Suppressor macrophage (primary cell): ENCODE data around the gene BSG.

Source experiments
- DNase-seq, 4 experiments: peaks; one replicate each; pipeline ENCODE4 v3.0.0-alpha.2; 2020 to 2022

BSG gene

DNA sequence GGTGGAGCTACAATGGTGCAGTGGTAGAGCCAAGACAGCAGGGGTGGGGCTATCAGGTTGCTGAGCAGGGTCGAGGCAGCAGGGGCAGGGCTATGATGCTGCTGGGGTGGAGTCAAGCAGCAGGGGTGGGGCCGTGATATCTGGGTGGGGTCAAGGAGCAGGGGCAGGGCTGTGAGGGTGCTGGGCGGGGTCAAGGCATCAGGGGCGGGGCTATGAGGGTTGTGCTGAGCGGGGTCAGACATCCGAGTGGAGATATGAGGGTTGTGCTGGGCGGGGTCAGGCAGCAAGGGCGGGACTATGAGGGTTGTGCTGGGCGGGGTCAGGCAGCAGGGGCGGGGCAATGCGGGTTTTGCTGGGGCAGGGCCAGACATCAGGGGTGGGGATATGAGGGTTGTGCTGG is 32.0 kb downstream of the BSG start:
- DNase-seq = peak in 2 of 4 experiments; percentile 12 to 27

DNA sequence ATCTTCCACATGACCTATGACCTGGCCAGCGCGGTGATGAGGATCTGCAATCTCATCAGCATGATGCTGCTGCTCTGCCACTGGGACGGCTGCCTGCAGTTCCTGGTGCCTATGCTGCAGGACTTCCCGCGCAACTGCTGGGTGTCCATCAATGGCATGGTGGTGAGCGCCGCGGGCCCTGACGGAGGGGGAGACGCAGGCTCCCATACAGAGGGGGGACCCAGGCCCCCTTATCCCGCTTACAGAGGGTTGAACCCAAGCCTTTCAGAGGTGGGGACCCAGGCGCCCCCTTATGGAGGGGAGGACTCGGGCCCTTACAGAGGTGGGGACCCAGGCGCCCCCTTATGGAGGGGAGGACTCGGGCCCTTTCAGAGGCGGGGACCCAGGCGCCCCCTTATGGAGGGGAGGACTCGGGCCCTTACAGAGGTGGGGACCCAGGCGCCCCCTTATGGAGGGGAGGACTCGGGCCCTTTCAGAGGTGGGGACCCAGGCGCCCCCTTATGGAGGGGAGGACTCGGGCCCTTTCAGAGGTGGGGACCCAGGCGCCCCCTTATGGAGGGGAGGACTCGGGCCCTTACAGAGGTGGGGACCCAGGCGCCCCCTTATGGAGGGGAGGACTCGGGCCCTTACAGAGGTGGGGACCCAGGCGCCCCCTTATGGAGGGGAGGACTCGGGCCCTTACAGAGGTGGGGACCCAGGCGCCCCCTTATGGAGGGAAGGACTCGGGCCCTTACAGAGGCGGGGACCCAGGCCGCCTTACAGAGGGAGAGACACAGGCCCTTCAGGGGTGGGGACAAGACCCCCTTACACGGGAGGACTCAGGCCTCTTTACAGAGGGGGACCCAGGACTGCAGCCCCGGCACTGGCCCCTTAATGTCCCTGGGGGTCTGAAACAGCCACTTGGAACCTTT is 32.9 kb downstream of the BSG start:
- peak in 1 of 4 experiments; percentile 16 for DNase-seq

DNA sequence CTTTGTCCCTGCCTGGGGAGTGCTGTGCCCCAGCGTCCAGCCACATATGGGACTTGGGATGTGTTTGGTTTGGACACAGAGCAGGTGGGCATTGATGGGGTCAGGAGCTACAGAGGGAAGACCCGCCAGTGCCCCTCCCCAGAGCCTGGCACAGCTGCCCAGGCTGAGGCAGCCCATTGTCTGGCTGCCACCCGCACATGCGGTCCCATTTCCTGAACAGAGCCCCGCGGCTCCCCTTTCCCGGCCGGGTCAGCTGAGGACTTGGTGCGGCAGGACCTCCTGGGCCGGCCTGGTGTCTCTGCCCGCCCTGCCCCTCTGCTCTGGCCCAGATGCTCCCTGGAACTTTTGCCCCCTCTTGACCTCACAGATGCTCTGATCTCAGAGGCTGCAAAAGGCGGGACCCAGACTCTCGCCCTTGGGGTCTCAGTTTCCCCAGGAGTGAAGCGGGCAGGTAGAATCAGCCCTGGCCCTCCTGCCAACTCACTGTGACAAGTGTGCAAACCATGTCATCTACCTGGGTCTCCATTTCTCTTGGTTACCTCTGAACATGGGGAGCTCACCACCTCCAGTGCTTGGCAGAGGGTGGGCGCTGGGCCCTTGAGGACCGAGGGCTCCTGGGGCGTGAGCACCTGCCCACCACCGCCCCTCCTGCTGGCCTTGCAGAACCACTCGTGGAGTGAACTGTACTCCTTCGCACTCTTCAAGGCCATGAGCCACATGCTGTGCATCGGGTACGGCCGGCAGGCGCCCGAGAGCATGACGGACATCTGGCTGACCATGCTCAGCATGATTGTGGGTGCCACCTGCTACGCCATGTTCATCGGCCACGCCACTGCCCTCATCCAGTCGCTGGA is 35.1 kb downstream of the BSG start:
- no peak for DNase-seq

GRCh38 chr19:608155-609003 is 36.0 kb downstream of the BSG start:
- no peak for DNase-seq

- DNase-seq = peak; percentile 72 to 88 (median 80)
These were observed 36.6 kb downstream of the BSG start for GRCh38 chr19:609004-609346.

GRCh38 chr19:610071-610800 is 37.8 kb downstream of the BSG start:
- no peak for DNase-seq

DNA sequence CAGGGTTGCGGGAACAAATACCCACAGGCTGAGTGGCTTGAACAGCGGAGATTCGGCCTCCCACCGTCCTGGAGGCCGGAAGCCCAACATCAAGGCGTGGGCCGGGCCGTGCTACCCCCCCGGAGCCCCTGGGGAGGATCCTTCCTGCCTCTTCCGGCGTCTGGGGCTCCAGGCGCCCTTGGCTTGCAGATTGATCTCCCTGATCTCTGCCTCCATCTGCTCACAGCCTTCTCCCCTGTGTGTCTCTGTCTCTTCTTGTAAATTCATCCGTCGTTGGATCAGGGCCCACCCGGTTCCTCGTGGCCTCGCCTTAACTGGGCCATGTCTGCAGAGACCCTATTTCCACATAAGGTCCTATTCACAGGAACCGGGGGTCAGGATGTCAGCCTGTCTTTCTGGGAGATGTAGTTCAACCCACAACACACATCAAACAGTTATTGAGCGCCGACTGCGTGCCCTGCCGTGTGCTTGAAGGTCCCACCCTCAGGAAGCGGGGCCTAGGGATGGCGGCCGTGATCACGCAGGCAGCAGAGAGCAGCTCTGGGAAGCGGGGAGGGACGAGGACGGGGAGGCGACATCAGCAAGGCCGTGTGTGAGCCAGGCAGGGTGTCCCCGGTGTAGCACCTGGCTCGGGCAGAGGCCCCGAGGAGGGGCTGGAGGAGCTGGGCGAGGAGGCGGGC is 38.5 kb downstream of the BSG start:
- peak in 3 of 4 experiments; percentile 29 to 59 (median 52) for DNase-seq

DNA sequence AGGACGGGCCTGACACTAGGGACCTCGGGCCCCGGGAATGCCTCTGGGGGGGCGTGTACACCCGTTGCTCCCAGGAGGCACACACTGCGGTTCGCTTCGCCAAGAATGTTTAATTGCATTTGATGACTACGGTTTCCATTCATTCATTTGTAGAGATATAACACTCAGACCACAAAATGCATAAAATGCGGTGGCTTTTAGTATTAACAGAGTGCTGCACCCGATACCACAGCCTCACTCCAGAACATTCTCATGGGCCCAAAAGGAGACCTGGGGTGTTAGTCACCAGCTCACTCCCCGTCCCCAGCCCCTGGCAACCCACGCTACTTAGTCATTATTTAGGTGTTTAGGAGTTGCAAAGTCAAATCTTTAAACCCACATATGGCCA is 39.1 kb downstream of the BSG start:
- no peak for DNase-seq

- DNase-seq = no peak
These were observed 40.5 kb downstream of the BSG start for GRCh38 chr19:612941-613340.

DNA sequence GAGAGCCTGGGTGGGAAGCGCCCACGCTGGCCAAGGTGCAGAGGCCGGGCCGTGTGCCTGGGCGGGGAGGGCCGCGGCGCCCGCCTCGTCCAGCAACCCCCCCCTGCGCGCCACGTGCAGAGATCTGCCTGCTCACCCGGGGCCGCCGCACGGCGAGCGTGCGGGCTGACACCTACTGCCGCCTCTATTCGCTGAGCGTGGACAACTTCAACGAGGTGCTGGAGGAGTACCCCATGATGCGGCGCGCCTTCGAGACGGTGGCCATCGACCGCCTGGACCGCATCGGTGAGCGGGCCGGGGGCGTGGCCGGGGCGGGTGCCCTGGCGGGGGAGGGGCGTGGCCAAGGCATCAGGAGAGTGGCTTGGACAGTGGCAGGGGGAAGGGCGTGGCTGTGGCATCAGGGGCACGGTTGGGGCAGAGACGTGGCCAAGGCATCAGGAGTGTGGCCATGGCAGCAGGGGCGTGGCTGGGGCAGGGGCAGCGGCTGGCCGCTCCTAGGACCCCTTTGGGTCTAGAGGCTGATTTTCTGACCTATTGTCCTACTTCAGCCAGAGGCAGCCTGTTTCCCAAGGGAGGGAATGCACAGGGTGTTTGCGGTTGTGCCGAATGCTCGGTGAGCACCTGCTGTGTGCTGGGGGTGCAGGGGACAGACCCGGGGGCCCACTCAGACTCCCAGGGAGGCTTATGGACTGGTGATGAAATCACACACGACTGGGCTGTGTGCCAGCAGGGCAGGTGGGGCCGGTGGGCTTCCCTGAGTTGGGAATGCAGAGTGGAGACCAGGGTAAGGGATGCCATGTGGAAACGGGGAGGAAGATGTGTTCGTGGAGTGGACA is 41.6 kb downstream of the BSG start:
- DNase-seq = no peak

- peak in 3 of 4 experiments; percentile 36 to 70 (median 48) for DNase-seq
These were observed 43.2 kb downstream of the BSG start for GRCh38 chr19:615619-616018.

GRCh38 chr19:616062-616700 is 43.8 kb downstream of the BSG start:
- DNase-seq = no peak

- no peak for DNase-seq
These were observed 44.5 kb downstream of the BSG start for GRCh38 chr19:616747-617526.

GRCh38 chr19:617551-618246 is 45.3 kb downstream of the BSG start:
- no peak for DNase-seq

DNA sequence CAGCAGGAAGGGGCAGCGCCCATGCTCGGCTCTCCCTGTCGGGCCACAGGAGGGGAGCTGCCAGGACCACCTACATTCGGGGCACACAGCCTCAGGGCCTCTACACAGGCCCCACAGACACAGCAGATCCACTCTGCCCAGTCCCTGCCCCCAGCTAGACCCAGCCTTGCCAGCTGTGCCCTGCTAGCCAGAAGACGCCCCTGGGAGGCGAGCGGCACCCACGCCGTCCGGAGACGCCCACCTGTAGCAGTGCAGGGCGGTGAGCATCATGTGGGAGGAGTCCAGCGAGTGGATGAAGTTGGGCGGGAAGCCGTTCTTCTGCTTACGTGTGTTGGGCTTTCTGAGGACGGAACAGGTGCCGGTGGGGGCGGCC is 45.8 kb downstream of the BSG start:
- DNase-seq = no peak

GRCh38 chr19:618674-619285 is 46.4 kb downstream of the BSG start:
- DNase-seq = no peak

GRCh38 chr19:619286-620002 is 47.0 kb downstream of the BSG start:
- DNase-seq = no peak
